GM19452 (cell line): ENCODE measurements around the gene LARP4B.

Experiments used
- ATAC-seq: cut with Tn5 transposase; IDR thresholded peaks from one replicate; pipeline ENCODE4 v1.9.1; 2021; ENCODE audit not compliant: unreplicated experiment

Gene LARP4B

GRCh38 chr10:931326-932318 is at the start of gene LARP4B:
LARP4B (minus strand) TSS chr10:931705; CDS start chr10:885721, 45,984 bp downstream.
- ATAC-seq, result peak; percentile 90

GRCh38 chr10:980468-981093 is 49.1 kb upstream of the LARP4B start:
- no peak for ATAC-seq

- ATAC-seq, result no peak
Measured at GRCh38 chr10:978826-979421, 47.4 kb upstream of the LARP4B start.

- no peak for ATAC-seq
Measured at GRCh38 chr10:976316-976715, 44.8 kb upstream of the LARP4B start.

- ATAC-seq, result no peak
Measured at GRCh38 chr10:974785-975074, 43.2 kb upstream of the LARP4B start.

- no peak for ATAC-seq
Measured at GRCh38 chr10:974038-974784, 42.7 kb upstream of the LARP4B start.

- ATAC-seq, result no peak
Measured at GRCh38 chr10:972763-973162, 41.3 kb upstream of the LARP4B start.

GRCh38 chr10:971613-972012 is 40.1 kb upstream of the LARP4B start:
- no peak for ATAC-seq

GRCh38 chr10:971150-971542 is 39.6 kb upstream of the LARP4B start:
- no peak for ATAC-seq

GRCh38 chr10:970311-971149 is 39.0 kb upstream of the LARP4B start:
- no peak for ATAC-seq

GRCh38 chr10:969473-970150 is 38.1 kb upstream of the LARP4B start:
- no peak for ATAC-seq

GRCh38 chr10:968546-969199 is 37.2 kb upstream of the LARP4B start:
- ATAC-seq, result no peak

GRCh38 chr10:966466-967235 is 35.1 kb upstream of the LARP4B start:
- no peak for ATAC-seq

GRCh38 chr10:964988-965417 is 33.5 kb upstream of the LARP4B start:
- no peak for ATAC-seq

GRCh38 chr10:964321-964987 is 32.9 kb upstream of the LARP4B start:
- ATAC-seq, result no peak

GRCh38 chr10:963655-964054 is 32.1 kb upstream of the LARP4B start:
- ATAC-seq, result no peak

- no peak for ATAC-seq
Measured at GRCh38 chr10:963186-963585, 31.7 kb upstream of the LARP4B start.

- ATAC-seq, result no peak
Measured at GRCh38 chr10:962342-962741, 30.8 kb upstream of the LARP4B start.
